Measurements from ENCODE around the gene CFAP157.

GRCh38 chr9:127690735-127691134, 16.1 kb upstream of the CFAP157 start:
- no peak for TF ChIP-seq GATA2 (IDR thresholded peaks at IDR 0.05; ENCODE audit: low read depth, low read length)
- TF ChIP-seq GATA3 (IDR thresholded peaks at IDR 0.05; ENCODE audit: low read depth, low read length) = no peak
